HL-60 (cell line): Measurements from ENCODE around the gene TMEM255B.
"Not testable (repeated sequence)": the region's sequence is repeated elsewhere in the genome, so short reads cannot be mapped to it uniquely, and the experiment has no call there.

Experiments
- DNase-seq, 2 experiments: peaks; one replicate each; pipeline ENCODE4 v3.0.0-alpha.2; 2010 to 2020; ENCODE audit warnings: low read depth in 1 of 2, low spot score in 1 of 2
- H3K27ac ChIP-seq: fragments of 250-450 bp; sonication (Bioruptor Pico); replicated peaks from 2 replicates; pipeline ENCODE4 v1.5.1; 2020; ENCODE audit warnings: mild to moderate bottlenecking, moderate library complexity
- H3K27me3 ChIP-seq: fragments of 250-450 bp; sonication (Bioruptor Pico); 2 replicates; pipeline ENCODE4 v1.5.1; 2021; ENCODE audit warnings: mild to moderate bottlenecking, moderate library complexity; ENCODE audit not compliant: insufficient read depth, poor library complexity, severe bottlenecking
- H3K4me3 ChIP-seq: replicated peaks from 2 replicates; pipeline ENCODE4 v1.5.1; 2011; ENCODE audit warnings: mild to moderate bottlenecking, control low read depth, low read length; ENCODE audit not compliant: insufficient read depth
- CTCF ChIP-seq: IDR thresholded peaks from one replicate; pipeline ENCODE4 v1.5.1; 2011; ENCODE audit warnings: low read length, control low read depth, inconsistent platforms; ENCODE audit not compliant: insufficient read depth
- GABPA ChIP-seq: IDR thresholded peaks from 2 replicates; pipeline ENCODE4 v1.6.1; 2012; ENCODE audit warnings: low read depth
- POLR2AphosphoS5 ChIP-seq: IDR thresholded peaks from 2 replicates; pipeline ENCODE4 v1.6.1; 2012; ENCODE audit warnings: low read depth
- REST ChIP-seq: IDR thresholded peaks from 2 replicates; pipeline ENCODE4 v1.6.1; 2012; ENCODE audit warnings: low read depth; ENCODE audit not compliant: insufficient replicate concordance
- SPI1 ChIP-seq: IDR thresholded peaks from 2 replicates; pipeline ENCODE4 v1.6.1; 2012; ENCODE audit warnings: low read depth, mild to moderate bottlenecking, borderline replicate concordance

The TMEM255B gene

DNA sequence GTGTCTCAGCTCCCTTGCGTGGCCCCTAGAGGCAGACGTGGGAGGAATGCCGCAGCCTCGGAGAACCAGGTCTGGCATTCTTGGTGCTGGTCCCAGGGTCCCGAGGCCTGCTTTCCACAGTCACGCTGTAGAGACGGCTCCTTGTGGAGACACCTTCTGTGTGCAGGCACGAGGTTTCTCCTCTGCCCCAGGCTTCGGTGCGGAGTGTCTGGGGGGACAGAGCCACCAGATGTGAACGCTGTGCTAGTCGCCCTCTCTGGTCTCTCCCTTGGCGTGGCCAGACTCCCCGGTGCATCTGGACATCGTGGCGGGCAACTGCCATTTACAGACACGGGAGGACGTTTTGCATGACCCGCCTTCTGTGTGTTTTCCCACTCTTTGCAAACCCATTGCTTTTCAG is 7.5 kb upstream of the TMEM255B start:
- DNase-seq, result no peak
- no peaks in the 10 kb centered on the region for H3K27me3 ChIP-seq

GRCh38 chr13:113752211-113752986 is 6.6 kb upstream of the TMEM255B start:
- H3K27me3 ChIP-seq, H3K4me3 ChIP-seq, DNase-seq, H3K27ac ChIP-seq: not testable (repeated sequence)

More for the DNA sequence above, 7.5 kb upstream of the TMEM255B start:
- Histone ChIP-seq H3K4me3 (no peak overlapping the region), H3K27ac (no peak overlapping the region)
- TF ChIP-seq POLR2AphosphoS5 (no peak), CTCF (no peak), REST (no peak)

DNA sequence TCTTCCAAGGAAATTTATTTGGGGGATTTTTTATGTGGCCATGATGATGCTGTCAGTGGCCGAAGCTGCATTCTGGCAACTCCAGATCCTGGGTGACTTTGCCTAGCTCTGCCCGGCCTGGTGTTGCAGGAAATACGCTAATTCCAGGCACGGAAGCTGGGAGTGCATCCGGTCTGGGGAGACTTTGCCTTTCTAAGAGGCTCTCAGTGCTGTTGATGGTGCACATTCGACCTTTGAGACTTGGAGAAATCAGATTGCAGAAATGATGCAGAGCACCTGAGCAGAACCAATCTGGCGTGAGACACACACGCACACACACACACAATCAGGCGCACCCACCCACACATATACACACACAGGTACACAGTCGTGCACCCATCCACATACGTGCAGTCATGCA is 5.9 kb upstream of the TMEM255B start:
- DNase-seq, result no peak
- no peak overlapping the region for H3K27ac ChIP-seq
- no peak overlapping the region for H3K4me3 ChIP-seq
- H3K27me3 ChIP-seq, result no peaks in the 10 kb centered on the region
- TF ChIP-seq CTCF (no peak), POLR2AphosphoS5 (no peak), REST (no peak), GABPA (no peak)

DNA sequence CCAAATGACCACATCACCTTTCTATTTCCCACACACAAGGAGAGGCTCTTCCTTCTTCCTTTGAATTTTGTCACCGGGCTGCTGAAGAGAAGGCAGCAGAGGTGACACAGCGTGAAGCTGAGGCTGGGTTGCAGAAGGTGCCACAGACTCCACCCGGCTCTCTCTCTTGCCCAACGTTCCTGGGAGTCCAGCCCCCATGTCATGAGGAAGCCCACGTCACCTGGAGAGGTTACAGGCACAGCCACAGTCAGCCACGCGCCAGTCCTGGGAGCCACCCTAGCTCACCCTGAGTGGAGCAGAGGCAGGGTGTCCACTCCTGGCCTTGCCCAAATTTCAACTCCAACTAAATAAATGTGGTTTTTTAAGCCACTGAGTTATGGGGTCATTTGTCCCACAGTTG is 4.8 kb upstream of the TMEM255B start:
- peak in 1 of 2 experiments; percentile 28 for DNase-seq
- Histone ChIP-seq H3K4me3 (no peak overlapping the region), H3K27me3 (no peaks in the 10 kb centered on the region), H3K27ac (no peak overlapping the region)
- no peak for TF ChIP-seq CTCF
- no peak for TF ChIP-seq GABPA
- TF ChIP-seq POLR2AphosphoS5, result no peak
- TF ChIP-seq SPI1, result no peak
- no peak for TF ChIP-seq REST
